SW480 (cell line): ENCODE data around the gene PGGT1B.

Experiments
- DNase-seq: peaks from one replicate; pipeline ENCODE4 v3.0.0-alpha.2; 2016; ENCODE audit warnings: low spot score

The PGGT1B gene

GRCh38 chr5:115179394-115180164 lies 83.1 kb downstream of the PGGT1B start:
- peak; percentile 28 for DNase-seq

- no peak for DNase-seq
These were observed 83.7 kb downstream of the PGGT1B start for GRCh38 chr5:115179030-115179393.

- DNase-seq: peak; percentile 52
These were observed 91.7 kb downstream of the PGGT1B start for GRCh38 chr5:115170929-115171510.

GRCh38 chr5:115170134-115170928 lies 92.3 kb downstream of the PGGT1B start:
- DNase-seq: no peak

GRCh38 chr5:115169487-115170133 lies 93.1 kb downstream of the PGGT1B start, which contains the start of gene TRIM36:
TSS of gene TRIM36 (minus strand) at chr5:115169908. CDS start at chr5:115169634, 274 bp downstream.
- DNase-seq: peak; percentile 98

GRCh38 chr5:115168829-115169486 lies 93.7 kb downstream of the PGGT1B start:
- peak; percentile 31 for DNase-seq

- DNase-seq: no peak
These were observed 95.8 kb downstream of the PGGT1B start for GRCh38 chr5:115166744-115167393.

- no peak for DNase-seq
These were observed 96.9 kb downstream of the PGGT1B start for GRCh38 chr5:115165790-115166189.

GRCh38 chr5:115160975-115161475 lies 101.7 kb downstream of the PGGT1B start:
- no peak for DNase-seq
